ENCODE data around the gene SEMA4C.

GRCh38 chr2:96841701-96842495, 28.0 kb downstream of the SEMA4C start:
- TF ChIP-seq, protein P1, sequence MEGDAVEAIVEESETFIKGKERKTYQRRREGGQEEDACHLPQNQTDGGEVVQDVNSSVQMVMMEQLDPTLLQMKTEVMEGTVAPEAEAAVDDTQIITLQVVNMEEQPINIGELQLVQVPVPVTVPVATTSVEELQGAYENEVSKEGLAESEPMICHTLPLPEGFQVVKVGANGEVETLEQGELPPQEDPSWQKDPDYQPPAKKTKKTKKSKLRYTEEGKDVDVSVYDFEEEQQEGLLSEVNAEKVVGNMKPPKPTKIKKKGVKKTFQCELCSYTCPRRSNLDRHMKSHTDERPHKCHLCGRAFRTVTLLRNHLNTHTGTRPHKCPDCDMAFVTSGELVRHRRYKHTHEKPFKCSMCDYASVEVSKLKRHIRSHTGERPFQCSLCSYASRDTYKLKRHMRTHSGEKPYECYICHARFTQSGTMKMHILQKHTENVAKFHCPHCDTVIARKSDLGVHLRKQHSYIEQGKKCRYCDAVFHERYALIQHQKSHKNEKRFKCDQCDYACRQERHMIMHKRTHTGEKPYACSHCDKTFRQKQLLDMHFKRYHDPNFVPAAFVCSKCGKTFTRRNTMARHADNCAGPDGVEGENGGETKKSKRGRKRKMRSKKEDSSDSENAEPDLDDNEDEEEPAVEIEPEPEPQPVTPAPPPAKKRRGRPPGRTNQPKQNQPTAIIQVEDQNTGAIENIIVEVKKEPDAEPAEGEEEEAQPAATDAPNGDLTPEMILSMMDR (conservative IDR thresholded peaks at IDR 0.05; ENCODE audit: low read length), result no peak
- no peak for TF ChIP-seq EZH2phosphoT487 (IDR thresholded peaks at IDR 0.05; ENCODE audit: borderline replicate concordance, low read depth, low read length)
